ENCODE data around the gene THSD4.

- no peak for TF ChIP-seq PTRF (tag; IDR thresholded peaks at IDR 0.05)
- TF ChIP-seq CTCF (IDR thresholded peaks at IDR 0.05 in 2 of 3, conservative IDR thresholded peaks at IDR 0.05 in 1 of 3; ENCODE audit: insufficient read depth in 2 of 3, low read depth in 1 of 3, low read length in 3 of 3): no peak
- TF ChIP-seq RNF219 (CRISPR knock-in tag; IDR thresholded peaks at IDR 0.05): no peak
- no peak for TF ChIP-seq HDAC8 (tag; IDR thresholded peaks at IDR 0.05)
- no peak for TF ChIP-seq YY1 (IDR thresholded peaks at IDR 0.05; ENCODE audit: borderline replicate concordance in 1 of 3, control insufficient read depth in 1 of 3, extremely low read depth in 1 of 3, insufficient read depth in 3 of 3, insufficient read length in 1 of 3, insufficient replicate concordance in 2 of 3, low read depth in 1 of 3, low read length in 2 of 3)
- no peak for TF ChIP-seq USF1 (CRISPR knock-in tag; IDR thresholded peaks at IDR 0.05)
- no peak for TF ChIP-seq BRF1 (IDR thresholded peaks at IDR 0.05; ENCODE audit: borderline replicate concordance, extremely low read depth, insufficient read length)
- no peak for TF ChIP-seq ADNP (tag; IDR thresholded peaks at IDR 0.05)
Measured at GRCh38 chr15:71559098-71559497, 443.8 kb downstream of the THSD4 start.
